ENCODE data around the gene ACACA. TPM values are rescaled to one million over a fixed set of nuclear protein-coding genes. Genes with fewer than 3 reads are reported as not detected.

Gene ACACA
- total RNA-seq, 4 donors from 2014 or later: 47.9 to 56.2 (median 51.4) TPM

DNA sequence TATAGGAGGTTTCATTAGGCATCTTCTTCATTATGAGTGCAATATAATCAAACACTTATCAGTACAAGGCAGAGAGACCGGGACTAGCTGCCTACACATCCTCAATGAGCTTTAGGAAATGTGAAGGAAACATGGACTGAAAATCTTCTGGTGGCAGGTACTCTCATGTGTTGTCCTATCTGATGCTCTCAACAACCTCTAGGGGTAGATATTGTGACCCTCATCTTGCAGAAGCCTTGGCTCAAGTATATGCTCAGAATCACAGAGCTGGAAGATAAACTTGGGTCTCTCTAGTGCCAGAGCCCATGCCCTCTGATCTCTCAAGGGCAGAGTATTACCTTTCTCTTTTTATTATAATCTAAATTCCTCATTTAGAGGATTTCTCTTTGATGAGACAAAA, 212.4 kb downstream of the ACACA start:
- Histone ChIP-seq H3K27ac (no peak overlapping the region), H3K4me3 (no peak overlapping the region), H3K9me3 (no peaks in the 10 kb centered on the region), H3K4me1 (no peaks in the 10 kb centered on the region), H3K36me3 (peaks cover 37% of the 10 kb centered on the region), H3K27me3 (no peaks in the 10 kb centered on the region)
- DNase-seq (ENCODE audit: low spot score in 2 of 2): no peak
- WGBS: 93% methylated on average over 1 of the region's 1 CpG
- no peak for TF ChIP-seq POLR2A (IDR thresholded peaks at IDR 0.05)
- no peak for TF ChIP-seq EP300 (IDR thresholded peaks at IDR 0.05)
- TF ChIP-seq, protein P1, sequence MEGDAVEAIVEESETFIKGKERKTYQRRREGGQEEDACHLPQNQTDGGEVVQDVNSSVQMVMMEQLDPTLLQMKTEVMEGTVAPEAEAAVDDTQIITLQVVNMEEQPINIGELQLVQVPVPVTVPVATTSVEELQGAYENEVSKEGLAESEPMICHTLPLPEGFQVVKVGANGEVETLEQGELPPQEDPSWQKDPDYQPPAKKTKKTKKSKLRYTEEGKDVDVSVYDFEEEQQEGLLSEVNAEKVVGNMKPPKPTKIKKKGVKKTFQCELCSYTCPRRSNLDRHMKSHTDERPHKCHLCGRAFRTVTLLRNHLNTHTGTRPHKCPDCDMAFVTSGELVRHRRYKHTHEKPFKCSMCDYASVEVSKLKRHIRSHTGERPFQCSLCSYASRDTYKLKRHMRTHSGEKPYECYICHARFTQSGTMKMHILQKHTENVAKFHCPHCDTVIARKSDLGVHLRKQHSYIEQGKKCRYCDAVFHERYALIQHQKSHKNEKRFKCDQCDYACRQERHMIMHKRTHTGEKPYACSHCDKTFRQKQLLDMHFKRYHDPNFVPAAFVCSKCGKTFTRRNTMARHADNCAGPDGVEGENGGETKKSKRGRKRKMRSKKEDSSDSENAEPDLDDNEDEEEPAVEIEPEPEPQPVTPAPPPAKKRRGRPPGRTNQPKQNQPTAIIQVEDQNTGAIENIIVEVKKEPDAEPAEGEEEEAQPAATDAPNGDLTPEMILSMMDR (IDR thresholded peaks at IDR 0.05): no peak
- TF ChIP-seq POLR2AphosphoS5 (IDR thresholded peaks at IDR 0.05): no peak

DNA sequence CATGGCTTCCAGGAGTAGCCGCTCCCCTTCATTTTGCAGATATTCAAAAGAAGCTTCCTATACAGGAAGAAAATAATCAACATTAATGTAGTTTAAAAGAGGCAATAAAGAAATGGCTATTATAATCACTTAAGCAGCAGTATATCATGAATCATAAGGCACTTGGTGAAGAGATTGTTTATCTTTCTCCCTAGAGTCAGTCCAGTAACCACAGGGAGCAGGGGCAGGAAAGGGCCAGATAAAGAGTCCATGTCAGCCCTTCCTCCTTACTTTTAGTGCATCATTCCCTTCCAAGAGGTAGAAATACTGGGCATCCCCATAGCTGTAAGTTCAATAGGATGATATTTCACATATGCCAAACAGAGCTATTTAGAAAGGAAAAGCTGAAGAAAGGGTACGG, 215.4 kb downstream of the ACACA start:
- Histone ChIP-seq H3K27ac (no peak overlapping the region), H3K36me3 (peaks cover 46% of the 10 kb centered on the region), H3K4me3 (no peak overlapping the region), H3K27me3 (no peaks in the 10 kb centered on the region), H3K4me1 (no peaks in the 10 kb centered on the region), H3K9me3 (no peaks in the 10 kb centered on the region)
- WGBS: 92% methylated on average over 2 of the region's 2 CpGs
- no peak for DNase-seq (ENCODE audit: low spot score in 2 of 2)
- TF ChIP-seq POLR2AphosphoS5 (IDR thresholded peaks at IDR 0.05): no peak
- TF ChIP-seq EP300 (IDR thresholded peaks at IDR 0.05): no peak
- no peak for TF ChIP-seq POLR2A (IDR thresholded peaks at IDR 0.05)
- TF ChIP-seq, protein P1 (IDR thresholded peaks at IDR 0.05): no peak

DNA sequence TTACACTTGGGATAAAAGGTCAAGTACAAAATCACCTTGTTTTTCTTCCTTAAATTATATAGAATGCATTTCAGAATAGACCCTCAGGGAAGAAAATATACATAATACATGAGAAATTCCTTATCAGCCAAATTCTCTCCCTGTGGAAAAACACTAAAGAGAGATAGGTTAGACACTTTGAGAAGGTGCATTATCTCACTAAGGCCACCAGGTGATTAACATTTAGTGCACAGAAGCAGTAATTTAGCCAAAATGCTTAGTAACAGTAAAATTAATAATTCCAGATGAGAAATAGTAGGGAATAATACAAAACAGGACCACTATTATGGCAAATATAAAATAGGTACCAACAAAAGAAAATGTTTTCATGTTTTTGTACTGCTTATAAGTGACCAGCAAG, 216.1 kb downstream of the ACACA start:
- Histone ChIP-seq H3K27me3 (no peaks in the 10 kb centered on the region), H3K36me3 (peaks cover 46% of the 10 kb centered on the region), H3K4me1 (no peaks in the 10 kb centered on the region), H3K4me3 (no peak overlapping the region), H3K27ac (no peak overlapping the region), H3K9me3 (no peaks in the 10 kb centered on the region)
- TF ChIP-seq, protein P1 (IDR thresholded peaks at IDR 0.05): no peak
- TF ChIP-seq POLR2AphosphoS5 (IDR thresholded peaks at IDR 0.05) (no peak), EP300 (IDR thresholded peaks at IDR 0.05) (no peak), POLR2A (IDR thresholded peaks at IDR 0.05) (no peak)
- DNase-seq (ENCODE audit: low spot score in 2 of 2): no peak

DNA sequence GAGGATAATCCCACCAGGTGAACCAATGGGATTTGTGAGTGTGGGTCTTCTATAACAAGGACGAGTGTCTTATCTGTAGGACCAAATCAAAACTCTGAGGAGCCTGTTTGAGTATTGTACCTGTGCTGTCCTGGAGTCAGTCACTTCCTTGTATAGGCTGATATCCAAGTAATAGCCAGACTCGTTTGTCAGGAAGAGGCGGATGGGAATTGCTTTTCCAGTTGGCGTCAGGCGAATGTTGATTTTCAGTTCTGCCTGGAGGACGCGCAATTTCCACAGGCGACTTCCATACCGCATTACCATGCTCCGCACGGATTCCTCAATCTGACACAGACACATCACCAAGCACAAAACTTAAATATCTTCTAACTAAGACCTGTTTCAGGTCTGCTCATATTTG, 218.5 kb downstream of the ACACA start:
- no peaks in the 10 kb centered on the region for H3K27me3 ChIP-seq
- no peaks in the 10 kb centered on the region for H3K9me3 ChIP-seq
- H3K36me3 ChIP-seq: peaks cover 43% of the 10 kb centered on the region
- H3K27ac ChIP-seq: no peak overlapping the region
- H3K4me1 ChIP-seq: no peaks in the 10 kb centered on the region
- no peak overlapping the region for H3K4me3 ChIP-seq
- TF ChIP-seq POLR2A (IDR thresholded peaks at IDR 0.05) (no peak), EP300 (IDR thresholded peaks at IDR 0.05) (no peak), POLR2AphosphoS5 (IDR thresholded peaks at IDR 0.05) (no peak)
- WGBS: 87% methylated on average over 11 of the region's 11 CpGs
- no peak for DNase-seq (ENCODE audit: low spot score in 2 of 2)

DNA sequence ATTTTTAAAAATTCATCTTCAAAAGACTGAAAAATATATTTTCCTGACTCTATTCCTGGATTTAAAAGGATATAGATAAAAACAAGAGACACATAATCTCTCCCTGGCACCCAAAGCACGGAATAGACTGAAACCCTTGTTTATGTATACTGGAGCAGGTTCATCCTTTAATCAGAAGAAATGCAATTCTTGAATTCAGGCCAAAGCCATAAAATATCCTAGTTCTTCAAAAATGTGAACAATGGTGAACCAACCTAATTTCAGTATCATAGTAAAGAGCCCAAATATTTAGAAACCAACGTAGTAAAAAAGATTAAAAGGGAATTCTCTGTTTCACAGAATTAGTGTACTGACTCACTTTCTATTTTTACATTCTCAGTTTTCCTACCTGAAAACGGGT, 219.4 kb downstream of the ACACA start:
- Histone ChIP-seq H3K36me3 (peaks cover 40% of the 10 kb centered on the region), H3K27me3 (no peaks in the 10 kb centered on the region), H3K4me1 (no peaks in the 10 kb centered on the region), H3K9me3 (no peaks in the 10 kb centered on the region), H3K27ac (no peak overlapping the region), H3K4me3 (no peak overlapping the region)
- TF ChIP-seq, protein P1 (IDR thresholded peaks at IDR 0.05): no peak
- TF ChIP-seq EP300 (IDR thresholded peaks at IDR 0.05): no peak
- no peak for TF ChIP-seq POLR2AphosphoS5 (IDR thresholded peaks at IDR 0.05)
- no peak for TF ChIP-seq POLR2A (IDR thresholded peaks at IDR 0.05)
- 80% methylated on average over 3 of the region's 3 CpGs for WGBS
- DNase-seq (ENCODE audit: low spot score in 2 of 2): no peak

Data from suprapubic skin (tissue), 4 donors.